ENCODE data around the gene DCBLD2.

Gene DCBLD2

DNA sequence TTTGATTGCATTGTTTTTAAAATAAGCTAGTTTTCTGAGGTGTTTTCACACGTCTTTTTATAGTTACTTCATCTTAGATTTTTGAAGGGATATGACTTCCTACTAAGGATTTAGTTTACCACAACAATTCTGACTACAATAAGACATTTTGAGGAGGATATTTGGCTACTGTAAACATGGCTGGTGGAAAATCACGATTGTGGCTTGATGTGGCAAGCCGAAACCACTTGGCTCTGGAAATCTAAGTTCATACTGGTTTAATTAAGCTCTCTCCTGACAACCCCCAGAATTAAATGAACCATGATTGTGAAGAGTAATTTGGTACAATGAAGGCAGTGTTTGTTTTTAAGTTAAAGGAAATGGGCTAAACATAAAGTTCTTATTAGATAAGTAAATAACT, 107.5 kb downstream of the DCBLD2 start:
- DNase-seq (ENCODE audit: low read depth), result no peak

DNA sequence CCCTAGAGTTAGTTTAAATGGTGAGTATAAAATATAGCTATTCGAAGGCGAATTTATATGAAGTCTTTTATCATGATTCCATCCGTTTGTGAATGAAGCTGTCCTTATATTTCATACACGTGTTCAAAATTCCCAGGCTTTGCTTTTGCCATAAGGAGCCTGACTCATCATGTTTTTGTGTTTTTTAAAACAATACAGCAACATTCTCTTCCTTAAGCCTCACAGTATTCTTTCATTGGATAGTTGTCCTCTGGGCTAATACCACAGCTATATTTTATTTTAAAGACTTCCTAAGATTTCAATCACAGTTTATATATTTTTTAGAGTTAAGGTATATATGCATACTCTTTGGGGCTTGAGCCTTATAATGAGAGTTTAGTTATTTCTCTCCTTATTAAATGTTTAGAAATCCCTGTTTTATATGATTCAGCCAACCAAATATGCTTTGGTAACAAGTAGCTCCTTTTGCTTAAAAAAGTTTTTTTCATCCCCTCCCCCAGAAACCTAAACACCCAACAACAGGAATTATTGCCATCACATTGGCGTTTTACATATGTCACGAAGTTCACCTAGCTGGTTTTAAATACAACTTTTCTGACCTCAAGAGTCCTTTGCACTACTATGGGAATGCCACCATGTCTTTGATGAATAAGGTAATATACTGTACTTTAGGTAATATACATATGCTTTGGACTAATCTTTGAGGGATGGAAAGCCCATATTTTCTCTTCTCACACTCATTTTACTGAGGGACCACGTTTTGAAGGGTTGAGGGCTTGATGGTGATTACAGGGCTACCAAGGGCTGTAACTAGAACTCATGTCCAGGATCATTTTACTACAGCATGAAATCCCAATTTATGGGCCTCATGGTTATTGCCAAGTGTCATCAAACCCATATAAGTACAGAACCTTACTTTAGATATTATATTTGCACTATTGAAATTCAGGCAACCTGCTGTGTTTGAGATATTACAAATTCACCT, 109.9 kb downstream of the DCBLD2 start:
- peak; percentile 32 for DNase-seq (ENCODE audit: low read depth)

DNA sequence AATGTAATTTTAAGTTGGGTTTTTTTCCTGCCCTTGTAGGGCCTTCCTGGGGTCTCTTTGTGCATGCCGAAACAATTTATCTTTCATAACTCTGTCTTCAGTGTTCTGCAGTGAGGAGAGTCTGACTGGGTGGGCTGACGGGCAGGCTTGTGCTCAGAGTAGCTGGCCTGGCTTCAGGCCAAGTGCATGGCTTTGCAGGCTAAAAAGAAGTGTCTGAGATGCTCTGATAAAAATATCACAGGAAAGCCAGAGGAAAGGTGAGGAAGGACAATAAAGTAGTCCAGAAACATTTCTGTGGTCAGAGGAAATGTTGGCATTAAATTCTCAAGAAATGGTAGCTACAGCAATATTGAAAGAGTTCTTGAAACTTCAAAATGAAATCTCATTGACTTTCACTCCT, 112.8 kb downstream of the DCBLD2 start:
- DNase-seq (ENCODE audit: low read depth), result no peak

DNA sequence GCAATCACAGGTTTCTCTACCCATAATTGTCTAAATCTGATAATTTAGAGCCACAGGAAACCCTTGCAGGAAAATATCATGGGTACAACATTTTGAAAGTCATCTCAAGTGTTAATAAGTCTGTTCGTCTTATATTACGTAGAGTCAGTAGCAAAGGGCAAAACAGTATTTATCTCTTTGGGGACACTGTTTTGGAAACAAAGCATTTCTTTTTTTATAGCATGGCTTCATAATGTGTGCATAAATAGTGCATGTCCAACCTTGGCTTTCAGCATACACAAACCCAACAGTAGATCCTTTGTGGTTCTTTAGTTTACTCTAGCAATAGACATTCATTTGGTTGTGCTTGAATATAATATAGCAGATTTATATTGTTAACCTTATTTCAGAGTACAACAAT, 114.3 kb downstream of the DCBLD2 start:
- DNase-seq (ENCODE audit: low read depth), result no peak

DNA sequence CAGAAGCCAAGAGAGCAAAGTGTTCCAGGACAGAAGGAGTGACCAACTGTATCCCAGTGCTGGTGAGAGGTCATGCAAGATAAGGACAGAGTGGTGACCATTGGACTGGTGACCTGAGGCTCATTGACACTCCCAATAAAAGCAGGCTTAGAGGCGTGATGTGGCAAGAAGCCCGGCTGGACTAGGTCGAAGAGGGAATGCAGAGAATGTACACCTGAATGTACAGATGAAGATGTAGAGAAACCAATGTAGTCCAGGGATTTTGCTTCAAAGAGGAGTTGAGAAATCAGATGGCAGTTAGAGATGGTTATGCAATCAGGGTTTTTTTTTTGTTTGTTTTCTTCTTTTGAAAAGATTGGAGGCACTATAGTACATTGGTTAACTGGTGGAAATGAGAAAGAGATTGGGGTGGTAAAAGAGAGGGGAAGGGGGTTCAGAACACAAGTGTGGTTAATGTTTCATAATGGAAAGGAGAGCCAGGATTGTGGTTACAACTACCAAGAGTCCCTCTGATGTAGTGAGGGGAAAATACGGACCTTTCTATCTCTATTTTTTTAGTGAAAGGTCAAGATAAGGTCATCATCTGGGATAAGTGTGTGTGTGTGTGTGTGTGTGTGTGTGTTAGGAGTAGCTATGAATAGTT, 115.0 kb downstream of the DCBLD2 start:
- DNase-seq (ENCODE audit: low read depth), result no peak

DNA sequence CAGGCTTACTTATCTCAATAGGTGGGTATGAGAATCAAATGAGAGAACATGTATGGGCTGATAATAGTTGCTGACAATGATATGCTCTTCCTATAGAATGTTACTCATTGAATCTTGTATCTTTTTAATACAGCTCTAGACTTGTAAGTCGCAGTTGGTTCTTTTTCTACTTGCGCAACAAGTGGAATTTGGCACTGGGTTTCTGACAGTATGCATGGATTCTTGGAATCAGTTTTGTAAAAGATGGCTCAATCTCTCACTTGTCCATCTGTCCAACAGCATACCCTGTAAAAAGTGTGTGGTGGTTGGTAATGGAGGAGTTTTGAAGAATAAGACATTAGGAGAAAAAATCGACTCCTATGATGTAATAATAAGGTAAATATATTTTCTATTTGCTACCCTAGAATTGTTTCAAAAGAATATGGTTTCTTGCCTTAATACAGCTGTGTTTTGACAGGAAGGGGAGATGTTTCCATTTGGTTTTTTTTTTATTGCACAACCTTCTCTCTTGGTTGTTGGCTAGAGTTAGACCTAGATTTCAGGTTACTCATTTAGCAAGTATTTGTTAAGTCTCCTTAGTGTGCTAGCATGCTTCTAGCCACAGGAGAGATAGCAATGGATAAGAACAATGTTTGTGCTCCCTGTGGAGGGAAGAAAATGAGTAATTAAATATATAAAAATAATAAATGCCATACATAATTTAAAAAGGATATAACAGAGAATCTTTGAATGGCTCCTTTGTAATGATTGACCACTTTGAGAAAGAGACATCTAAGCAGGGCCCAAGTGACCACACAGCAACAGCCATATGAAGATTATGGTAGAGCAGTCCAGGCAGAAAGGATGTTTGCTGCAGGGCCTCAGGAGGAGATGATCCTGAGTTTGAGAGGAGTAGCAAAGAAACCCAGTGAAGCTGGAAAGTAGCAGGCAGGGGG, 116.6 kb downstream of the DCBLD2 start:
- peak; percentile 79 for DNase-seq (ENCODE audit: low read depth)

DNA sequence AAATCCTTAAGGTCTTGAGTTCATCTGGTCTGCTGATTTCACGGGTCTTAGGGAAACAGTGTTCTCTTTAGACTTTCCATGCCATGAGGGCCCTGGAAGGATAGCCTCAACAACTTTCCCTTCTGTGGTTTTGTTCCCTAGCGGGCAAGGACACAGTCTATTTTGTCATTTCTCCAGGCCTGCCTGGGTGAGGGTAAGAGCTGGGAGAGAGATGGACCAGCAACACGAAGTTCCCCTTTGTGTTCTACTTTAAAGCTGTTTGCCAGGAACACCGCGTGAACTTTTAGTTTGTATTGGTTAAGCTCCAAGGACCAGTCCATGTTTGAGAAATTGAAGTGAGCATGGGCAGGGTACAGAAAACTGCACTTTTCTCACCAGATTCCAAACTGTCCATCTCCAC, 117.5 kb downstream of the DCBLD2 start:
- DNase-seq (ENCODE audit: low read depth), result no peak

DNA sequence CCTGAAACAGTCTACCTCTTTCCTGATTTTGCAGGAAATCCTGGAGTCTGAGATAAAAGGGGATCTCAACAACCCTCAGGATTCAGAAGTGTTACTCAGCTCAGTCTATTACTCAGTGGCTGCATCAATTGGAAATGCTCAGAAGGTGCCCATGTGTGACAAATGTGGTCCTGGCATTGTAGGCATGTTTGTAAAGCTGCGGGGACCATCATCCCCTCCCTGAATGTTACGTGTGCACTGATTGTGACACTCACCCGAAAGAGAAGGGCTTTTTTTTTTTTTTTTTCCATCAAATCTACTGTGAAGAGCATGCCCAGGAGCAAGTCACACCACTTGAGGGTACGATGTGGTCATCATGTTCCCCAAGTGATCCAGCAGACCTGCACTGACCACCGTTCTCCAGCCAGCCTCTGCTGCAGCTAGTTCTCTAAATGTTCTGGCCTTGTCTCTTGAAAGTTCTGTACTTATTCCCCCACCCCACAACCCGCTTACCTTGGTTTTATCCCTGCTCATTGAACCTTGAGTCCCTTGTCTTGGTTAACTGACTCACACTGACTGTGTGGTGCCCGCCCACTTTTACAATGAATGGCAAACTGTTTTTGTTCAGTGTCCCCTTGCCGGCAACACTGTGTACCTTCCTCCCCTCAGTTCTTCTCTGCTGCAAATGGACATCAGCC, 118.5 kb downstream of the DCBLD2 start:
- no peak for DNase-seq (ENCODE audit: low read depth)

DNA sequence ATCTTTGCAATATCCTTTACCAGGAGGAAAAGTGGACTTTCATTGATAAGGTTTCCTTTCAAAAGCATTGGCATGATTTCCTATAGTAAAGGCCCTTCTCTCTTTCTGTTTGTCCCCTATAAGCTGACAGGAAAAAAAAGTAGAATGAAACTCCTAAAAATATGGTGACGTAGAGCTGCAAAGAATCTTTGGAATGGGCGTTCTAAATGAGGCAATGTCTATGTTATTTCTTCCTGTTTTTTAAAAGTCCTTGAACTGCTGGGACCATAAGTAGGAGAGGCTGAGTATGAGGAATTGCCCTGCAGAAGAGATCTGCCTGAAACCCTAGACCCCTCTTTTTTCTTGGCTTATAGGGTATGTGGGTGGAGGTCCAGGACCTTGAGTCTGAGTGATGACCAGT, 121.2 kb downstream of the DCBLD2 start:
- no peak for DNase-seq (ENCODE audit: low read depth)

DNA sequence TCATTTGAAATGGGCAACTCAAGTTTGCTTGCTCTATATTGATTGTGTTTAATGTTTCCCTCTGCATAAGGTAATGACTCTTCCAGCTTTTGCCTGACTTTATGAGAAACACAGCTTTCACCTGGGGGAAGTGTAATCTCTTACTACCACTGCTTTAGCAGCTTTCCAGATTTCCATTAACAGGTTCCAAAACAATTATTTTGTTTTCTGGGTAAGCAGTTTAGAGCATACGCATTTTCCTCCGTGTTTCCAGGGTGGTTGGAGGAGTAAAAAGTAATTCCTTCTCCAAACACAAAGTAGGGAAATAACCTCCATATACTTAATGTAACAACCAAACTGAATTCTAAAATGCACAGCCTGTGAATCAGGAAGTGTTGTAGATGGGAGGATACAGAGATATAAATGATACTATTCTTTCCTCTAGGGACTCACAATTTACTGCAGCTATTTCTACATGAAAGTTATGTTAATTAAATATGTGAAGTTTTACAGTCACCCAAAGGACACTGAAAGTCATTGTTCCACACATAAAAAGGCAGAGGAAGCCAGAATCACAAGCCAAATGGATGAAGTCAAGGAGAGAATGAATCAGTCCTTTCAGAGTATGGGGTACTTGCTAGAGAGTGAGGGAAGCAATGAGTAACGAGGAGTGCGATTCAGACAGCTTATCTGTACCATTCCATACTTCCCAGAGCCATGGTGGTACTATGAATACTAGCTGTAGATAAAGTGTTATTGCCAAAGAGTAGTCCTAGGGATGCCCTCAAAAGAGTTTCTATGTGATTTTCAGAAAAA, 121.8 kb downstream of the DCBLD2 start:
- DNase-seq (ENCODE audit: low read depth), result peak; percentile 42

DNA sequence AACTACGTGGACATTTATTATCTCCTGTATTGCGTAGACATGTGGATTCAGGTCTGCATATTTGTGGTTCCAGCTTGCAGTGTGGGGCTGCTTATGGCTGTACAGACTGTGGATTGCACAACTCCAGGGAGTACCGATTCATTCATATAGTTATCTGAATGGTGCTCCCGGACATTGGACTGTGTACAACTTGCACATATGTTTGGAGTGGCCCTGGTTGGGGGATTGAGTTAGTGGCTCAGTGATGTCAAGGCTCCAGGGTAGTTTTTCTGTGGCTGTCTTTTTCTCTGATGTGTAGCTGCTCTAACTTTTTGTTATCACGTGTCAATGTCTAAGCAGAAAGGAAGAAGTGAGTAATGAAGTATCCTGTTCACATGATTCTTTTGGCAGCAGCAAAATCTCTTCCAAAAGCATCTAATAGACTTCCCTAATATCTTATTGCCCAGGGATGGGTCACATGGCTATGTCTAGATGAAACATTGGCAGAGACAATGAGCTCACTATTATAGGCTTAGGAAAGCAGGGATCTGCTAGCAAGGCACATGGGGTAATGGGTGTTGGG, 122.6 kb downstream of the DCBLD2 start:
- DNase-seq (ENCODE audit: low read depth), result peak; percentile 76

DNA sequence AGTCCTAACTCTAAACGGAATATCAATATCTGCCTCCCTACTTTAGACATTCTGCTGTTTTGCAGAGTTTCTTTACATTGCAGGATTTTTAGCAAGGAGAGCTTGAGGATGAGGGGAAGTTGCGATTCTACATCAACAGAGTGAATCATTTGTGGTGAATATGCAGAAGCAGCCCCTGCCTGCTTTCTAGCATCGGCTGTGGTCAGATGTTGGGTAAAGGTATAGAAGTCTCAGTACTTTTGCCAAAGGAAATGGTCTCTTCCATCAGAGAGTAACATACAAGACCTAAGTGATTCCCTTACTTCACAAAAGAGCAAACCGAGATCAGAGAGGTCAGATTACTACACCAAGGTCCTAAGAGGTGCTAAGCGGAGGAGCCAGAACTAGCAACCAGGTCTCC, 123.1 kb downstream of the DCBLD2 start:
- peak; percentile 49 for DNase-seq (ENCODE audit: low read depth)

DNA sequence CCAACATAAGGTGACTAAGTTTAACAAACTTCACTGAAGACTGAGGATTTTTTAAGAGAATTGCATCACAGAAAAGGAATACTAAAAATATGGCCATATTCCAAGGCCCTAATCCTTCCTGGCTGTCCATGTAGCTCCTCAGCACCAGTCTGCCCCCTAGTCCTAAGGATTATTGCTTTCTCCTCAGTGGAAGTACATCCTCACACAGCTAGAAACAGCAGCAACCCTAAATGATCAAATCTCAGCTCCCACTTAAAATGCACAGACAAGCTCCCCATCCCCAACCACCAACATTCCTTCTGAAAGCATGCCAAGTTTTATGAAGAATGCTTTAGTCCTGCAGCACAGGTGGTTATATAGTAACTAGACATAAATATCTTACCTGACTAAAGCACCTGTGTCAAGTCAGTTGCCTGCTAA, 123.7 kb downstream of the DCBLD2 start:
- DNase-seq (ENCODE audit: low read depth), result peak; percentile 28

DNA sequence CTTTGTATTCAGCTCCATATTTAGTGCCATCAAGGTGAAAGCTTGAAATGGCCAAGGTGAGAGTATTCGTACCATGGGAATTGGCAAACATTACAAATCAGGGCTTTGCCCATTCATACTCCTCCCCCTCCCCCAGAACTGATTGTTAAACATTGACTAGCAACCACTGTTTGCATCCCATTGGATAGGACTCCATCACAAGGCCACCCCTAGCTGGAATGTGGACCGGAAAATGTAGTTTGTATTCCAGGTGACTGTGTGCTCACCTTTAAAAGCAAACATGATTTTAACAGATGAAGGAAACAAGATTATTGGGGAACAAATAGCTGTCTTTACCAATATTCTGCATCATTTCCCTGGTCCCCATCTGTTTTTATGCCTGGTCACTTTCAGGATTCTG, 124.2 kb downstream of the DCBLD2 start:
- DNase-seq (ENCODE audit: low read depth), result no peak

DNA sequence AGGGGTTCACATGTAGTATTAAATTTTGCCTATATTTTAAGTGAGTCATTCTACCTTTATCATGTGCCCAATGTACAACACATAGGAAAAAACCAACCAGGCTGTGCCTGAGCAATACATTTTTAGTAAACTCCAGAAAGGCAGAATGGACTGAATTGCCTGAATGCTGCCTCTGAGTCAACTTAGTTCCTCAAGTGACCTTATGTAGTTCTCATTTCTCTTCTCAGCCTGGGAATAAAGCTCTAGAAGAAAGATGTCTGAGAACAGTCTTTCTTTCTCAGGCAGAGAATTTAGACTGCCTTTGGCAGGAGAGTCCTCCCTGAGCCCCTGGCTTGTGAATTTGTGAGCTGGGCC, 125.4 kb downstream of the DCBLD2 start:
- no peak for DNase-seq (ENCODE audit: low read depth)

DNA sequence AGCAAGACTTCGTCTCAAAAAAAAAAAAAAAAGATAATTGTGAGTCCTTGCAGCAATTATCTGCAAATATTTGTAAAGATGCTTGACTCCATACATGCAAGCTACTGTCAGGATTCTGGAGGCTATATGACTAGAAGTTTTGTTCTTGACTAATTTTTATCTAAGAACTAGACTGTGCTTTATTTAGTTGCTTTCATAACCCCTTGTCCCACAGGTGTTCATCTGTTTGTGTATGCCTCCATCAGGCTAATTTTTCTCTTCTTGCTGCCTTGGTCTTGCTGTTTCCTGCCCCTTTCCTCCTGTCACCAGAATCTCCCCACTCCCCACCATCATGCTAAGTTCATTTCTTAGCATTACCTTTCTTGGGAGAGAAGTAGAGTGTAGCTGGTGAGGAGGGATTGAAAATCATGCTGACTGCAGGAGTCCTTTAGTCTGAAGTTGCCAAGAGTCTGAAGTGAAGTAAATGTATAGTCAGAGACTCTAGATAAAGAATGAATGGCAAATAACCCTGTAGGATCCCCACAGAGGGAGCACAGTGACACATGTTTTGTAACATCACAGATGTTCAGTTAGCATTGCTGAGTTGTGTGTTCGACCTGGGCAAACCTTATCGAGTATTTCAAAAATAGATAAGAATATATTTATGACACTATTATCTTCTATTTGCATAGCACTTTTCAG, 125.9 kb downstream of the DCBLD2 start:
- no peak for DNase-seq (ENCODE audit: low read depth)

DNA sequence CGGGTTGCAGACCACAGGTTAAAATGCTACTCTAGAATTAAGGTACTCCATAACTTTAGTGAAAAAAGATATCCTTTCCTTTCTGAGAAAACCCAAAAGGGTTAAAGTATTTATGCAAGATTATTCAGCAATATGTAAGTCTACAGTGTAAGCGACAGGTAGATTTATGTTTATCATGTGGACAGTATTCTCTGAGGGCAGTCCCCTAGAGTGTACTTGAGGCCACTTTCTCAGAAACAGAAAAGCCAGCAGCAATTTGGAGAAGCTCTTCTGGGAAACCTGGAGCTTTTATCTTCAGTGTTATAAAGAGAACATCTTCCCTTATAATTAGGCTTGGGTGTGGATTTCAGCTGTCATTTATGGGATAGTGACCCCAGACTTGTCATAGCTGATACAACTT, 129.5 kb downstream of the DCBLD2 start:
- no peak for DNase-seq (ENCODE audit: low read depth)

DNA sequence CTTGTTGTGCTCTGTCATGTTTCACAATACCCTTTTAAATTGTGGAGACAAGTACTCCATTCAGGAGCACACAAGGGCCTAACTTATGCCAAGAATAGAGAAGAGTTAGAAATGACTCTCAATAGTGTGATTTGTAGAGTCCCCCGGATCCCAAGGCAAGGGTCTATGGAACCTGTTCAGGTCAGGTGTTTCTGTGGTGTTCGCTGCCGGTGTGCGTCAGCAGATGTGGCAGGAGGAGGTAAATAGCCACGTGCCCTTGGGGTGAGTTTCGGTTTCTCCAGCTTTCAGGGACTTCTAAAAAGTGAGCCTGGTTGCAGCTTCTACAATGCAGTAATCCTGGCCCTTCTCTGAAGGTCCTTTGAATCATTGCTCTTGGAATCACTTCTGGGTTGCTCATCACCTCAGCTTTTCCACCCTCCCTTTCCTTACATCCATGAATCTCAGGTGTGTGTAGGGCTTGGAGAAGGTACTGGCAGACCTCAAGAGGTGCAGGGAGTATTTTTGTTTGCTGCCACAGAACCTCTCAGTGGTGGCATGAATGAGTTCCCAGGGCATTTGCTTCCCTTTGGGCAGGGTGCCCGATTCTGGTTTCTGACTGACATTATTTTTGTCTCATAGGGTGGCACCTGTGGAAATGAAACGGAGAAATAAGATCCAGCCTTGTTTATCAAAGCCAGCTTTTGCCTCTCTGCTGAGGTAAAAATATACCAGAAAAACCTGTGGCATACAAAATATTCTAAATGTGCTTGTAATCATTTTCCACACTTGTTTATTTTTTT, 131.0 kb downstream of the DCBLD2 start:
- DNase-seq (ENCODE audit: low read depth), result no peak

DNA sequence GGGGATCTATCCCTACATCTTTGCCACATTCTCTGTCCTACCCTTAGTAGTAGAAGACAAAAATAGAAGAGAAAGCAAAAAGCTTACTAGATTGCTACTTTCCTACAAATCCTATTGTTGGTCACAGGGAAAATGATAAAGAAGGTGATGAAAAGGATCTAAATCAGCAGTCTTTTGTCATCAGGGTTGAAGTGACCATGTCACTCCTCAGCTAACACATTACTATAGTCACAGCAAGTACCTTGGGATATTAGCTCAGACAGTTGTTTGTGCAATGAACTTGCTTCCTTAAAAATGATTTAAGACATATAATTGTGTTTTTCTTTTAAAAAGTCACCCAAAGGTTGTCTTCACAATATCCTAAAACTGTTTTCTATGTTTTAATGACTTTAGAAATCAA, 132.0 kb downstream of the DCBLD2 start:
- no peak for DNase-seq (ENCODE audit: low read depth)
